HEK293T (cell line): Measurements from ENCODE around the gene LRPPRC.

Experiments used
- BHLHE40 ChIP-seq: fragments of 450-650 bp; IDR thresholded peaks from 2 replicates; pipeline ENCODE4 v1.6.1; 2016; ENCODE audit warnings: mild to moderate bottlenecking, moderate library complexity, borderline replicate concordance
- FOXA1 ChIP-seq: fragments of 450-650 bp; IDR thresholded peaks from 2 replicates; pipeline ENCODE4 v1.6.1; 2016; ENCODE audit warnings: mild to moderate bottlenecking
- HDGF ChIP-seq: fragments of 450-650 bp; IDR thresholded peaks from 2 replicates; pipeline ENCODE4 v1.6.1; 2017; ENCODE audit warnings: antibody characterized with exemption, borderline replicate concordance
- SP1 ChIP-seq: fragments of 450-650 bp; IDR thresholded peaks from 2 replicates; pipeline ENCODE4 v1.6.1; 2017

DNA sequence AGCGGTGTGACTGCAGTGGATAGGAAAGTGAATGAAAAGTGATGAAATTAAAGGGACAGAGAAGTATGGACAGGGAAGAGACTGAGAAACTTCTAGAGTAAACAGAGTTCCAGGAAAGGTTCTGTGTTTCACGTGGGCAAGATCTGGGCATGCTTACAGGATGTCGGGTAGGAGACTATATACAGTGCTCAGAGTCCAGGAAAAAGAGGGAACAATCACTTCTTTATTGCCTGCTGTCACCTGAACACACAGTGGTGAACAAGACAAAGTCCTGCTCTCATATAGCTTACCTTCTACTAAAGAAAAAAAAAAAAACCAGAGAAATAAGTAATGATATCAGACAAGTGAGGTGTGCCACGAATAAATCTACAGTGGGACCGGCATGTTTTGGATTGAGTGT is 2.4 kb downstream of the LRPPRC start:
- TF ChIP-seq HDGF (no peak), FOXA1 (no peak), BHLHE40 (no peak), SP1 (no peak)
